SW480 (cell line): ENCODE results near the gene LRRC49.
A peak's percentile ranks its signal among the peaks of the same experiment; 100 is the strongest.
"Not testable (repeated sequence)": the region's sequence is repeated elsewhere in the genome, so short reads cannot be mapped to it uniquely, and the experiment has no call there.

Experiments used
- DNase-seq: peaks from one replicate; pipeline ENCODE4 v3.0.0-alpha.2; 2016; ENCODE audit warnings: low spot score

The LRRC49 gene

GRCh38 chr15:70922119-70922518 is 29.5 kb downstream of the LRRC49 start:
- no peak for DNase-seq

DNA sequence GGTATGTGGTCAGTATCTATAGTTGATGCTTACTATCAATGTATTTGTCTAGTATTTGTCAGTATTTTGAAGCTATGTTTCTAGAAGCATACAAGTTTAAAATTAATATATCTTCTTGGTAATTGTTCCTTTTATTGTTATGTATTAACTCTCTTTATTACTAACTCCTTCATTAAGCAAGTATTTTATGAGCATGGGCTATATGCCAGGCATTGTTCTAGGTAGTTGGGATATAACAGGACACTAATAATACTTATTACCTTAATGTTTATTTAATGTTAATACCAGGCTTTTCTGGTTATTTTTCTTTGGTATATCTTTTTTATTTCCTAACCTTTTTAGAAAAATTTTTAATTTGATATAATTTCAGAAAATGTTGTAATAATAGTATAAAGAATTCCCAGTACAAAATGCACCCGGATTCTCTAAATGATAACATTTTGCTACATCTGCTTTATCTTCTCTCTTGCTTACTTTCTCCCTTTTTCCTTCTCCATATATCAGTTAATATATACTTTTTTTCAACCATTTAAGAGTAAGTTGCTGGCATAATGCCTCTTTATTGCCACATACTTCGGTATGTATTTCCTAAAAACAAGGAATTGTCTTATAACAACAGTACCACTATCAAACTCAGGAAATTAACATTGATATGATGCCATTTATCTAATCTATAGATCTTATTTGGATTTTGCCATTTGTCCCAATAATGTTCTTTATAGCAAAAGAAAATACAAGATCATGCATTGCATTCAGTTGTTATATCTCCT is 30.9 kb downstream of the LRRC49 start:
- DNase-seq: no peak

DNA sequence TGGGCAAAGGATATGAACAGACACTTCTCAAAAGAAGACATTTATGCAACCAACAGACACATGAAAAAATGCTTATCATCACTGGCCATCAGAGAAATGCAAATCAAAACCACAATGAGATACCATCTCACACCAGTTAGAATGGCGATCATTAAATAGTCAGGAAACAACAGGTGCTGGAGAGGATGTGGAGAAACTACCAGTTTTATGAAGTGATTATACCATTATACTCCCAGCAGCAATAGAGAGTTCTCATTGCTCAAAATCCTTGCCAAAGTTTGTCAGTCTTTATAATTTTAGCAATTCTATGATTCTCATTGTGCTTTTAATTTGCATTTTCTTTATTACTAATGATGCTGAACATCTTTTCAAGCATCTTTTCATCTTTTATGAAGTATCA is 34.3 kb downstream of the LRRC49 start:
- DNase-seq: not testable (repeated sequence)

- no peak for DNase-seq
Measured at GRCh38 chr15:70931821-70932220, 39.2 kb downstream of the LRRC49 start.

DNA sequence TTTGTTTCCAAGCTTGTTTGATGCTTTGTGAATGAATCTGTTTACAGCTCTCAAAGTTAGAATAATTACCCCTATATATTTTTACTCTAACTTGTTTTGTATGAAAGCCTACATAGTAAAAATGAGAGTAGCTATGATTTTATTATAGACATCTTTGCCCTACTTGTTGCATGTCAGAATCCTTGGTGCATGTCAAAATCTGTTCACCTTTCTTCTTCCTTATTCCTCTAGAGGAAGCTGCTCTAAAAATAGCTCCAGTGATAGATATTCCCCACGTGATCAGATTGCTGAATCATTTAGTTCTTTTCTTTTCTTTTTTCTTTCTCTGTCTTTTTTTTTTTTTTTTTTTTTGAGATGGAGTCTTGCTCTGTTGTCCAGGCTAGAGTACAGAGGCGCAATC is 39.8 kb downstream of the LRRC49 start:
- no peak for DNase-seq

DNA sequence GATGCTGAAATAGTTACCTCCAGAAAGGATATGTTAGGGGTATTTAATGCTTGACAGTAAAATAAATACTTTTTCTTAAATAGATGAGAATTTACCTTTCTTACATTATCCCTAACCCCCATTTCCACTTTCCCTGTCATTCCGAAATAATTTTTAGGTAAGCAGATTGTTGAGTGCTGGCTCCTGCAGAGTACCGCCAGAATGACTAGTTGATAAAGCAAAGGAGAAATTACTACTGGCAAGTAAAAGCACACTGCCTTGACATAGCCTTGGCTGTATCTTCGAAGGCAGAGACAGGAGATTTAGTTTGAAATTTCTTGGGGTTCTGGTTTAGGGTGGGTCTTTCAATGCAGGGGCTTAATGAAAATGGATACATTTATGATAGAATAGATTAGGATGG is 40.8 kb downstream of the LRRC49 start:
- no peak for DNase-seq

GRCh38 chr15:70935631-70936030 is 43.0 kb downstream of the LRRC49 start:
- DNase-seq: no peak

DNA sequence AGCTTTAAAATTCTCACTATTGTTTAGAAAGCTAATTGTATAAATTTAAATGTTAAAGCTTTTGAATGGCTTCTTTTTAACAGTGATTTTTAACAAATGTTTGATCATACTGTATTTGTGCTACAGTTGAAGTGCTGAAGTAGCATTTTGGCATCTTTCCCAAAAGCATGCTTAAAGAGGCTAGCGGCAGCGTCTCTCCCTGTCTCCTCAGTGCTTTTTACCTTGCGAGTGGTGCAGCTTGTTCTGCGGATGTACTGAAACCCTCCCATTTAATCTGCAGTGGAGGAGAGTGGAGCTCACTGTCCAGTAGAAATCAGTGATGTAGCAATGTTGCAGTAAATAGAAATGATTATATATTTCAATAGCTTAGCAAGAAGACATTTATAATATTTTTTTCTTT is 43.7 kb downstream of the LRRC49 start:
- no peak for DNase-seq

DNA sequence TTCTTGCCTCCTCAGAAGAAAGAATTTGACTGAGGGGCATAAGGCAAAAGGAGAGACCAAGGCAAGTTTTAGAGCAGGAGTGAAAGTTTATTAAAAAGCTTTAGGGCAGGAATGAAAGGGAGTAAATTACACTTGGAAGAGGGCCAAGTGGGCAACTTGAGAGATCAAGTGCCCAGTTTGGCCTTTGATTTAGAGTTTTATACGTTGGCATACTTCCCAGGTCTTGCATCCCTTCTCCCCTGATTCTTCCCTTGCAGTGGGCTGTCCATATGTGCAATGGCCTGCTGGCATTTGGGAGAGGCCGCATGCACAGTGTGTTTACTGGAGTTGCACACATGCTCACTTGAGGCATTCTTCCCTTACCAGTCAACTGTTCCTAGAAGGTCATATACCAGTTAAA is 50.7 kb downstream of the LRRC49 start:
- DNase-seq: not testable (repeated sequence)

DNA sequence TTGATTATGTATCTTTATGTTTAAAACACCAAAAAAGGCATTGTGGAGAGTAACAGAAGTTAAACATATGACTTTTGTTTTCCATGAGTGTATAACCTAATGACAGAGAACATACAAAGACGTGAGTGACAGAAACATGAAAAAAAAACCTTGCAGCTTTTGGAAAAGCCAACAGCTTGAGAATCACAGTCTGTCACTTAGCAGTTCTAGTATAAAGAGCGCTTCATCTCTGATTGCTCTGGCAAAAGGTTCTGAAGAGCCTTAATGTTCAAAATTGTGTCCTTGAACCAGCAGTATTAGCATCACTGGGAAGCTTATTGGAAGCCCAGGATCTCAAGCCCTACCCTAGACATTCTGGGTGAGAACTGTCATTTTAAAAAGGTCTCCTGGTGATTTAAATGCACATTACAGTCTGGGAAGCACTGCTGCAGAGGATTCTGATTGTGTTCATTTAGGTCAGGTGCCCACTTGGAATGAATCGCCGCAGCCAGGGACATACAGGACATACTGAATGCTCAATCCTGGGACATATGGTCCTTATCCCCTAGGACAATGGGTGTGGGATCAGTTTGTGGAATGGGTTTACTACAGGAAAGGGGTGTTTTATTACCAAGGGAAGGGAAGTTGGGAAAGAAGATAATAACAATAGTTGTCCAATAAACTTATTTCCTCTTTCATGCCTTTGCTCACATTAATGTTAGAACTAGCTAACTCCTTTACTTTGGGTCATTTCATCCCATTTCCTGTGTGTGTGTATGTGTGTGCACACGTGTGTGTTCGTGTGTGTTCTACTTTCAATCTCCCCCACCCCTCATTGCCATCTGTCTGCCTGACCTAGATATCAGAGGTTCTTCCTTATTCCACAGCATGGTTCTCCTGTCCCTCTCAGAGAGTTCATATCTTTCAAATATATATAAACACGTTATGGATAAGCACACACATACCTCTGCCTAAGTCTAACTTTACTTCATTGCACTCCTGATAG is 55.0 kb downstream of the LRRC49 start:
- DNase-seq: no peak

GRCh38 chr15:70950953-70951352 is 58.3 kb downstream of the LRRC49 start:
- DNase-seq: no peak

DNA sequence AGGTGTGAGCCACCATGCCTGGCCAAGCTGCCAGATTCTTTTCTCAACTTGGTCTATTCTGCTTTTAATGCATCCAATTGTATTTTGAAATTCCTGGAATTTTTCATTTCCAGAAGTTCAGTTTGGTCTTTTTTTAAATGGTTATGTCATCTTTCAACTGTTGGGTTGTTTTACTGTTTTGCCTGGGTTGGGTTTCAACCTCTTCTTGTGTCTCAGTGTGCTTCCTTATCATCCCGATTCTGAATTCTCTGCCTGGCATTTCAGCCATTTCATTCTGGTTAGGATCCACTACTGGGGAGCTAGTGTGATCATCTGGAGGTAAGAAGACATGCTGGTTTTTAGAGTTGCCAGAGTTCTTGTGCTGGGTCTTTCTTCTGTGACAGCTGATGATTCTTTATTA is 61.5 kb downstream of the LRRC49 start:
- no peak for DNase-seq

- no peak for DNase-seq
Measured at GRCh38 chr15:70954733-70955132, 62.1 kb downstream of the LRRC49 start.

DNA sequence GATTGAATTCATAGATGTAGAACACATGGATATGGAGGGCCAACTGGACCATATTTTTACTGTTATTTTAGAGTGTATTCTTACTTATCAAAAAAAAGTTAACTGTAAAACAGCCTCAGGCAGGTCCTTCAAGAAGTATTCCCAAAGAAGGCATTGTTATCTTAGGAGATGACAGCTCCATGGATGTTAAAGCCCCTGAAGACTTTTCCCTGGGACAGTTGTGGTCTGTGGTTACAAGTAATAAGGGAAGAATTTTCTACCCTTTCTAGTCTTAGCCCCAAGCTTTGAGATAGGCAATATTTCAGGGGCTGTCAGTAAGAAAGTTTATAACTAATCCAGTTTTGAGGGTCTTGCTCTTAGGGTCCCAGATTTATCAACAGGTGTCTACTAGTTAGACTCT is 62.5 kb downstream of the LRRC49 start:
- DNase-seq: no peak

DNA sequence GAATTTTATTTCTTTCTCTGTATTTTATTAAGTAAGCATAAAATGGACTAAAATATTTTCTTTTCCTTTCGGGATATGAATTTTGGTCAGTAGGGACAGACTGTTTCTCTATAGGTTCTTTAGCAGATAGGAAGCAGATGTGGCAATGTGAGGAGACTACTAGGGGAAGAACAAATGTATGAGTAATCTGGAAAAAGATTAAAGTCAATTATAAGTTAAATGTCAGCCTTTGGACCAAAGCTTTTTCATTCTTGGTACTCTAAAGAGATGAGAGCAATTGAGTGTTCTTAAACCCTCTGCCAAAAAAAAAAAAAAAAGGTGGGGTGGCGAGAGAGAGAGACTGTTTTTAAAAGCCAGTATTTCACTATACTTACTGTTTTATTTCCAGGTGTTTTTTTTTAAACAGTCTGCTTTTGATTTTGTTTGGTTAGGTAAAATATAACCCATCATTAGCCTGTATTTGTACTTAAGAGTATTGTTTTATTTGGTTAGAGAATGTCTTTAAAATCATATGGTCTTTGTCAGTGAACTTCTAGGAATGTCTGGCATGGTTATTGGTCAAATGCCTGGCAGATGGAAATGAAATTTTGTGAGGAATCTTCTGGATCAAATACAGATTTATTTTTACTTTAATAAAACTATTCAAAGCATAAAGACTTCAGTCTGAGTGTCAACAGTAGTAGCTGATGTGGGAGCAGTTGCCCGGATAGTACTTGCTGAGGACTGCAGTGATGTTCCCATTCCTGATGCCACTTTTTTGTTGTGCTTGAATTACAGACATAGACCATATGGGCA is 63.8 kb downstream of the LRRC49 start:
- no peak for DNase-seq

DNA sequence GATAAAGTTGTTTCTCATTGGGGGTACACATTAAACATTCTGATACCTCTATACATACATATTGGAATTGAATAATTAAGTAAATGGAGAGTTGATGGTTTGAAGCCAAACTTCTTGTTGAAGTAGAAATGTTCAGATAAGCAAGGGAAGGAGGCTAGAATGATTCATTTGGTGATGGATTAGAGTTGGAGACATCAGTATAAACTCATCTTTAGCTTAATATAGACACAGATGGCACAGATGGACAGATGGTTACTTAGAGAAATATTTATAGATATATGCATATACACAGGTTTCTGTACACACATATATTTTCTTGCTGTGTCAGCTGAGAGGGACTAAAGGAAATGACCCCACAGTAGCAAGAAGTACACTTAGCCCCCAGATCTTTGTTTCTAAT is 69.5 kb downstream of the LRRC49 start:
- no peak for DNase-seq

DNA sequence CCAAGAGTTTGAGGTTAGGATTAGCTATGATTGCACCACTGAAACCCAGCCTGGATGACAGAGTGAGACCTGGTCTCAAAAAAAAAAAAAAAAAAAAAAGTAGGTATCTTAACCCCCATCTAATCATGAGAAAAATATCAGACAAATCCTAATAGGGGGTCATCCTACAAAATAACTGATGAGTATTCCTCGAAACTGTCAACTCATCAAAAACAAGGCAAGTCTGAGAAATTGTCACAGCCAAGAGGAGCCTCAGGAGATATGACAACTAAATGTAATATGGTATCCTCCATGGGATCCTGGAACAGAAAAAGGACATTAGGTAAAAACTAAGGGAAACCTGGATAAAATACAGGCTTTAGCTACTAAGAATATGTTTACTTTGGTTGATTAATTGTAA is 70.6 kb downstream of the LRRC49 start:
- no peak for DNase-seq

GRCh38 chr15:70964058-70964457 is 71.4 kb downstream of the LRRC49 start:
- no peak for DNase-seq

DNA sequence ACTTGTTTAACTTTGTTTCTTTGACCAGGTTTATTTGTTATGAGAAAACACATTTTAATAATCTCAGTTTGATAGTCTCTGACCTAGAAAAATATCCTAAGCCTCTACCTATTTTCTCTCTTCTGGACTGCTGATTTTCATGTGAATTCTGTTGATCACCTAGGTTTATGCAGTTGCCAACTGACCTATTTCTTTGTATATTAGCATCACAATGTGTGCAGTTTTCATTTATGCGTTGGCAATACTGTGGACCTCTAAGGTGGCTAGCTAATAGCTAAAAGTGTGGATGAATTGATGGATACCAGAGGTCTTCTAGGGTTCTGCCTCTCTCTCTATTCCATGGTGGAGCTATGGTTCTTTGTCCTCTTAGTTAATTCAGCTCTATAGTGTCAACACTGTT is 72.1 kb downstream of the LRRC49 start:
- DNase-seq: no peak

GRCh38 chr15:70967646-70968045 is 75.0 kb downstream of the LRRC49 start:
- DNase-seq: no peak

DNA sequence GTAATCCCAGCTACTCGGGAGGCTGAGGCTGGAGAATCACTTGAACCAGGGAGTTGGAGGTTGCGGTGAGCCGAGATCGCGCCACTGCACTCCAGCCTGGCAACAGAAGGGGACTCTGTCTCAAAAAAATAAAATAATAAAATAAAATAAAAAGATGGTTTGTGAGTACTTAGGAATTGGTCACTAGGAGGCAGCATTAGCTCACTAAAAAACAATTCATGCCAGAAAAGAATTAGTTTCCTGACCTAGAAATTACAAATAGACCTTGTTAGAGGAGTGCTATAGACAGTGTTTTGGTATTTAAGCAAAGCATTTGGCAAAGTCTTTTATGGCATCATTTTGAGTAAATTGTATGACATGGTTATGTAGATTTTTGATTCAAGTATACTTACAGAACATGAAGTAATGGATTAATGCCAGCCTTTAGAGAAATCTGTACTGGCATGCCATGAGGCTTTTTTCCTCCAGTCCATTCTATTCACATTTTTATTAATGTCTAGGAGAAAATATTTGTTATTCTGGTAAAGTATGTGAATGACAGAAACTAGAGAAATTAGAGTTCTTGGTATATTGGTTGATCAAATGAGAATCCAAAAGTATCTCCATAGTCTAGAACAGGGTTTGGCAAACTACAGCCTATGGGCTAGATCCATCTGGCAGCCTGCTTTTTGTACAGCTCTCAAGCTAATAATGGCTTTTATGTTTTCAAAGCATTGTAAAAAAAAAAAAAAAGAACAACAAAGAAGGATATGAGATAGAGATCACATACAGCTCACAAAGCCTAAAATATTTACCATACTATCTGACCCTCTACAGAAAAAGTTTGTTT is 81.6 kb downstream of the LRRC49 start:
- DNase-seq: peak; percentile 11
